ENCODE results near the gene LYPLA2.
"Not testable (repeated sequence)": the region's sequence is repeated elsewhere in the genome, so short reads cannot be mapped to it uniquely, and the experiment has no call there.

GRCh38 chr1:23794732-23795182, 3.8 kb downstream of the LYPLA2 start:
- TF ChIP-seq CTCF (IDR thresholded peaks at IDR 0.05); POLR2A (IDR thresholded peaks at IDR 0.05); POLR2AphosphoS5 (IDR thresholded peaks at IDR 0.05; ENCODE audit: insufficient read depth in 1 of 2, low read depth in 1 of 2): not testable (repeated sequence)
